K562 (cell line): Measurements from ENCODE around the gene GRHL3. TPM values are rescaled to one million over a fixed set of nuclear protein-coding genes. Genes with fewer than 3 reads are reported as not detected.

ENCODE experiments used
- ATAC-seq: fragments of 200-7000 bp; cut with Tn5 transposase; 3 replicates; pipeline ENCODE4 v1.9.1; 2020; ENCODE audit warnings: moderate library complexity
- BruUV-seq: library from RNA; stranded (reverse); fragments of 400-500 nt; replicated peaks from 2 replicates; lab custom pipeline; 2021; lab: Mats Ljungman, UMichigan
- CTCF ChIA-PET: fragments of 300-600 bp; formaldehyde crosslinking; extraction: SDS; loops from one replicate; lab custom pipeline; 2021; ENCODE audit warnings: low intra/inter-chr PET ratio; lab: Yijun Ruan, JAX
- POLR2A ChIA-PET: fragments of 300-600, 350-650 bp; sonication (Branson Sonifier 250); formaldehyde crosslinking; extraction: SDS; loops from one replicate; lab custom pipeline; 2021; ENCODE audit warnings: antibody characterized with exemption, inconsistent platforms; lab: Yijun Ruan, JAX
- DNase-seq, 4 experiments: peaks; one replicate each; pipeline versions ENCODE4 v3.0.0 to v3.0.0-alpha.2; 2011 to 2018; ENCODE audit warnings: low spot score in 3 of 4, mixed read lengths in 3 of 4; ENCODE audit errors: extremely low read depth in 1 of 4
- FAIRE-seq: peaks from 2 replicates; lab custom pipeline; 2011; peaks lifted over from hg19 to GRCh38; lab: Jason Lieb, UNC
- H2AFZ ChIP-seq: 2 replicates; pipeline ENCODE4 v1.6.0; 2011; ENCODE audit warnings: low read depth, low read length, control low read depth, inconsistent platforms
- H3K27ac ChIP-seq: fragments of 200-600 bp; 3 replicates; pipeline ENCODE4 v1.8.0; 2011; ENCODE audit warnings: low read depth, mild to moderate bottlenecking, control low read depth, inconsistent platforms, low read length, moderate library complexity, mixed read lengths; ENCODE audit errors: extremely low read depth
- H3K27me3 ChIP-seq, 2 experiments: fragments of 300-600 bp in 1 of 2; 2 replicates in 1 of 2; 3 replicates in 1 of 2; pipeline versions ENCODE4 v1.6.0 to v1.8.0; 2011; ENCODE audit warnings: inconsistent platforms in 2 of 2, low read length in 2 of 2, mild to moderate bottlenecking in 1 of 2, mixed read lengths in 1 of 2, moderate library complexity in 1 of 2; ENCODE audit not compliant: control insufficient read depth in 2 of 2, insufficient read depth in 2 of 2
- H3K36me3 ChIP-seq: fragments of 300-600 bp; 3 replicates; pipeline ENCODE4 v1.8.0; 2011; ENCODE audit warnings: mild to moderate bottlenecking, low read length, inconsistent platforms; ENCODE audit not compliant: control insufficient read depth, insufficient read depth
- H3K4me1 ChIP-seq, 2 experiments: fragments of 200-600 bp in 1 of 2; replicated peaks in 1 of 2; 2 replicates in 1 of 2; 3 replicates in 1 of 2; pipeline versions ENCODE4 v1.5.1 to v1.8.0; 2011; ENCODE audit warnings: inconsistent platforms in 2 of 2, low read length in 2 of 2, mild to moderate bottlenecking in 1 of 2, mixed read lengths in 1 of 2, moderate library complexity in 1 of 2; ENCODE audit not compliant: control insufficient read depth in 2 of 2, insufficient read depth in 2 of 2
- H3K4me2 ChIP-seq: 2 replicates; pipeline ENCODE4 v1.6.1; 2011; ENCODE audit warnings: low read length, control low read depth, inconsistent platforms, mixed read lengths; ENCODE audit not compliant: insufficient read depth
- H3K4me3 ChIP-seq: fragments of 200-600 bp; sonication (generic), shearing (Covaris generic); 2 replicates; pipeline ENCODE4 v1.5.1; 2016; ENCODE audit warnings: control low read depth, inconsistent platforms
- H3K79me2 ChIP-seq: fragments of 200-600 bp; 3 replicates; pipeline ENCODE4 v1.8.0; 2011; ENCODE audit warnings: low read length, inconsistent platforms; ENCODE audit not compliant: control insufficient read depth, insufficient read depth
- H3K9ac ChIP-seq, 2 experiments: 2 replicates each; pipeline versions ENCODE4 v1.6.0 to v1.6.1; 2011; ENCODE audit warnings: low read depth in 2 of 2, low read length in 2 of 2, control low read depth in 1 of 2, inconsistent platforms in 1 of 2, mild to moderate bottlenecking in 1 of 2, mixed read lengths in 1 of 2; ENCODE audit not compliant: insufficient read depth in 1 of 2
- H3K9me1 ChIP-seq: one replicate; pipeline ENCODE4 v1.6.0; 2011; ENCODE audit warnings: inconsistent platforms, mild to moderate bottlenecking, low read length, moderate library complexity; ENCODE audit not compliant: control insufficient read depth, insufficient read depth
- H3K9me3 ChIP-seq: replicated peaks from 2 replicates; pipeline ENCODE4 v1.5.1; 2011; ENCODE audit warnings: low read depth, low read length, inconsistent platforms; ENCODE audit not compliant: control insufficient read depth, insufficient read depth
- H4K20me1 ChIP-seq: replicated peaks from 2 replicates; pipeline ENCODE4 v1.6.1; 2011; ENCODE audit warnings: low read length, inconsistent platforms, mixed read lengths; ENCODE audit not compliant: control insufficient read depth, insufficient read depth
- BDP1 ChIP-seq: IDR thresholded peaks from 3 replicates; pipeline ENCODE4 v1.6.1; 2011; ENCODE audit not compliant: insufficient read length, insufficient read depth
- BMI1 ChIP-seq: fragments of 150-350 bp; IDR thresholded peaks from 2 replicates; pipeline ENCODE4 v1.6.1; 2014; ENCODE audit warnings: low read length
- BRD9 ChIP-seq: fragments of 450-650 bp; IDR thresholded peaks from 2 replicates; pipeline ENCODE4 v1.6.1; 2018; ENCODE audit warnings: low read depth; ENCODE audit not compliant: partially characterized antibody
- CREM ChIP-seq: IDR thresholded peaks from 2 replicates; pipeline ENCODE4 v1.6.1; 2014; ENCODE audit warnings: antibody characterized with exemption, low read depth
- HOXB6 ChIP-seq: fragments of 250-450 bp; sonication (Bioruptor Pico); IDR thresholded peaks from 2 replicates; pipeline ENCODE4 v1.5.1; 2022; ENCODE audit warnings: mild to moderate bottlenecking, borderline replicate concordance
- MTA3 ChIP-seq: fragments of 450-650 bp; formaldehyde crosslinking; IDR thresholded peaks from 2 replicates; pipeline ENCODE4 v1.6.1; 2017; ENCODE audit warnings: mild to moderate bottlenecking, borderline replicate concordance
- NRF1 ChIP-seq, 2 experiments: fragments of 450-650 bp; IDR thresholded peaks in 1 of 2; conservative IDR thresholded peaks in 1 of 2; 2 replicates each; pipeline ENCODE4 v1.6.1; 2014; ENCODE audit warnings: mild to moderate bottlenecking in 2 of 2
- PRDM10 ChIP-seq: fragments of 450-650 bp; IDR thresholded peaks from 2 replicates; pipeline ENCODE4 v1.6.1; 2018; ENCODE audit not compliant: partially characterized antibody
- TAL1 ChIP-seq: fragments of 450-650 bp; IDR thresholded peaks from 2 replicates; pipeline ENCODE4 v1.6.1; 2016; ENCODE audit warnings: mild to moderate bottlenecking
- TOE1 ChIP-seq, 2 experiments: fragments of 450-650 bp in 1 of 2; sonication (generic) in 1 of 2; formaldehyde crosslinking in 1 of 2; IDR thresholded peaks; 2 replicates each; pipeline versions ENCODE4 v1.7.1 to v1.8.0; 2016 to 2022; ENCODE audit warnings: borderline replicate concordance in 2 of 2, mild to moderate bottlenecking in 2 of 2, antibody characterized with exemption in 1 of 2, inconsistent platforms in 1 of 2, low read depth in 1 of 2, missing genetic modification reagents in 1 of 2, moderate library complexity in 1 of 2
- ZNF282 ChIP-seq: sonication (generic); formaldehyde crosslinking; IDR thresholded peaks from 2 replicates; pipeline ENCODE4 v1.8.1; 2023; ENCODE audit warnings: missing genetic modification reagents
- ZNF584 ChIP-seq: fragments of 200-800 bp; sonication (Bioruptor generic); IDR thresholded peaks from 2 replicates; pipeline ENCODE4 v1.6.1; 2016; ENCODE audit warnings: low read depth, mild to moderate bottlenecking, missing genetic modification characterization, missing compliant biosample characterization
- WGBS: fragments of 100-300 bp; shearing (Covaris generic); methylation state at CpG from one replicate; pipeline ENCODE4 v1.1.6; 2016; ENCODE audit warnings: low coverage, mixed read lengths; ENCODE audit not compliant: insufficient coverage; ENCODE audit errors: missing lambda C conversion rate; 5-methylcytosine and 5-hydroxymethylcytosine counted together
- in situ Hi-C: fragments of 300-500 bp; cut with MboI; formaldehyde crosslinking; loops from 4 replicates; pipeline ENCODE4 v1.15.0; 2018; ENCODE audit warnings: inconsistent platforms, mixed read lengths
- intact Hi-C: fragments of 100-400 bp; cut with micrococcal nuclease; formaldehyde crosslinking; loops from 2 replicates; pipeline ENCODE4 v1.14.2; 2022
- polyA plus RNA-seq, 8 experiments: library from polyadenylated mRNA; depleted of rRNA in 4 of 8; stranded (reverse) in 5 of 8; unstranded in 3 of 8; fragments of >200 nt; fragmentation: Nextera tagmentation in 2 of 8; fragmentation: Illumina TruSeq in 1 of 8; extraction: Ambion mirVana in 2 of 8; extraction: Trizol in 1 of 8; gene quantifications; 2 replicates each; pipeline versions ENCODE4 v1.2.1 to v1.2.3, GENCODE V29; 2011 to 2014; ENCODE audit warnings: inconsistent platforms in 1 of 8, missing spikeins in 1 of 8
- total RNA-seq, 7 experiments: library from RNA; depleted of rRNA in 6 of 7; stranded (reverse); fragments of >200 nt in 6 of 7; fragmentation: Illumina TruSeq in 2 of 7; extraction: Trizol in 2 of 7; gene quantifications; 2 replicates each; pipeline versions ENCODE4 v1.2.1 to v1.2.3, GENCODE V29; 2011 to 2021; ENCODE audit warnings: low replicate concordance in 1 of 7
- TF ChIP-seq, protein P1 (sequence below): fragments of 450-650 bp; IDR thresholded peaks from one replicate; pipeline ENCODE4 v1.6.1; 2018; ENCODE audit warnings: mild to moderate bottlenecking, moderate library complexity; ENCODE audit not compliant: partially characterized antibody
- TF ChIP-seq, protein P2 (sequence below), 3 experiments: fragments of 200-800 bp in 1 of 3; sonication (Bioruptor generic) in 1 of 3; sonication (generic) in 1 of 3; formaldehyde crosslinking in 1 of 3; IDR thresholded peaks; 2 replicates each; pipeline versions ENCODE4 v1.6.1 to v1.8.0; 2016 to 2022; ENCODE audit warnings: mild to moderate bottlenecking in 2 of 3, missing compliant biosample characterization in 2 of 3, missing genetic modification characterization in 2 of 3, missing genetic modification reagents in 1 of 3

The GRHL3 gene
- total and polyA plus RNA-seq, 9 of the 15 experiments (the other 6 are each of a cell fraction or from before 2014, with no cell fraction given) = 0.01 to 0.04 TPM; not detected in 7

DNA sequence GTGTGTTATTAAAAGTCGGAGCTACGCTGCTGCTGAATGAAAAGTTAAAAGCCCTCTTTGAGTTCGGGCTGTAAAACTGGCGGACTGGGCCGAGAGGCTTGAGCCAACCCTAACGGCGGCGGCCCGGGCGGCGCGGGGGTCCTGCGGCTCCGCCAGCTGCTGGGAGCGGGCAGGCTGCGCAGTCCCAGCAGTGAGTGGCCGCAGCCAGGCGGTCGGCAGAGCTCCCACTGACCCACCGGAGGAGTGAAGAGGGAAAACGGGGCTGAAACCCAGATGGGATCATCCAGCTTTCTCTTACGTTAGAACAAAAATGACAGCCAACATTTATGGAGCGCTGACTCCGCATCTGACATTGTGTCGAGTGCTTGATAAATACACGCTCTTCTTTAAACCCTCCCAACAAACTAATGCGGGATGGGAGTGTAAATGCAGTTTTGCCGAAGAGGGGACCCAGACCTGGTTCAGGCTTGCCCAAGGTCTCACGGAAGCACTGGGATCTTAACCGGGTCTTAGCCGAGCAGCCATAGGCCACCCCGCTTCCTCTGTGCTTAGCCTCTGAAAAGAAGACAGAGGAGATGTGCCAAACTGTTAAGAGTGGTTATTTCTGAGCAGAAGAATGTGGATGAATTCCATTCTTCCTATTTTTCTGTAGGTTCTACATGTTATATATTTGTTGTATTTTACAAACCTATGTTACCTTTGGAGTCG is 3.5 kb downstream of the GRHL3 start:
- peak overlapping the region in 1 of 2 experiments; percentile 85; a peak in 2 of 4 replicates for H3K9ac ChIP-seq
- in situ Hi-C loops = no loop called here
- TF ChIP-seq HOXB6 (no peak), TOE1 (IDR thresholded peaks at IDR 0.05; ENCODE audit: borderline replicate concordance) (no peak), TOE1 (CRISPR knock-in tag; IDR thresholded peaks at IDR 0.05; ENCODE audit: borderline replicate concordance, low read depth) (no peak), TAL1 (no peak), CREM (no peak), ZNF584 (CRISPR knock-in tag) (no peak), BDP1 (no peak), MTA3 (no peak), BRD9 (no peak), ZNF282 (0 out of 2 replicates have a peak, but pooled peaks have one; percentile 18), BMI1 (peak; percentile 20; the same call in 1 of the 2 replicates), NRF1 (conservative IDR thresholded peaks at IDR 0.05 in 1 of 2, IDR thresholded peaks at IDR 0.05 in 1 of 2) (peak in 1 of 2 experiments; percentile 31; a peak in 2 of 4 replicates), PRDM10 (peak; percentile 60)
- TF ChIP-seq, protein P1, sequence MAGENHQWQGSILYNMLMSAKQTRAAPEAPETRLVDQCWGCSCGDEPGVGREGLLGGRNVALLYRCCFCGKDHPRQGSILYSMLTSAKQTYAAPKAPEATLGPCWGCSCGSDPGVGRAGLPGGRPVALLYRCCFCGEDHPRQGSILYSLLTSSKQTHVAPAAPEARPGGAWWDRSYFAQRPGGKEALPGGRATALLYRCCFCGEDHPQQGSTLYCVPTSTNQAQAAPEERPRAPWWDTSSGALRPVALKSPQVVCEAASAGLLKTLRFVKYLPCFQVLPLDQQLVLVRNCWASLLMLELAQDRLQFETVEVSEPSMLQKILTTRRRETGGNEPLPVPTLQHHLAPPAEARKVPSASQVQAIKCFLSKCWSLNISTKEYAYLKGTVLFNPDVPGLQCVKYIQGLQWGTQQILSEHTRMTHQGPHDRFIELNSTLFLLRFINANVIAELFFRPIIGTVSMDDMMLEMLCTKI = no peak
- TF ChIP-seq, protein P2, sequence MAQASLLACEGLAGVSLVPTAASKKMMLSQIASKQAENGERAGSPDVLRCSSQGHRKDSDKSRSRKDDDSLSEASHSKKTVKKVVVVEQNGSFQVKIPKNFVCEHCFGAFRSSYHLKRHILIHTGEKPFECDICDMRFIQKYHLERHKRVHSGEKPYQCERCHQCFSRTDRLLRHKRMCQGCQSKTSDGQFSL (CRISPR knock-in tag; IDR thresholded peaks at IDR 0.05) = 0 out of 2 replicates have a peak, but pooled peaks have one; percentile 25
- TF ChIP-seq, protein P2 (tag; IDR thresholded peaks at IDR 0.05) = no peak

More for the DNA sequence above, 3.5 kb downstream of the GRHL3 start:
- FAIRE-seq (no peak), ATAC-seq (no peak), DNase-seq (peak in 1 of 4 experiments; percentile 45)
- intact Hi-C loops = no loop called here
- H3K79me2 ChIP-seq = no peaks in the 10 kb centered on the region
- no peaks in the 10 kb centered on the region for H3K9me1 ChIP-seq
- H3K9me3 ChIP-seq = no peaks in the 10 kb centered on the region
- H3K4me3 ChIP-seq = peak overlapping the region; percentile 40; the same call in 1 of the 2 replicates
- H3K27me3 ChIP-seq = peaks cover 75 to 78% of the 10 kb centered on the region in 2 experiments
- ChIA-PET CTCF (no interaction called here), POLR2A (interaction anchor here (0.9 to 1.9 kb wide), 4 partner anchors 8 to 27 kb away, joined by 3 to 6 read pairs (median 4); no protein-coding TSS in a partner anchor)
- H2AFZ ChIP-seq = peak overlapping the region; percentile 81; the same call in 1 of the 2 replicates
- BruUV-seq = no TSS peak
- H3K36me3 ChIP-seq = no peaks in the 10 kb centered on the region
- peak overlapping the region; percentile 73 for H3K4me2 ChIP-seq
- 12% methylated on average over 33 of the region's 33 CpGs for WGBS
- peaks cover 30% of the 10 kb centered on the region; the same call in 1 of the 2 replicates for H4K20me1 ChIP-seq
- H3K4me1 ChIP-seq = peaks cover 5 to 15% of the 10 kb centered on the region in 2 experiments; a peak in 3 of 5 replicates
- no peak overlapping the region for H3K27ac ChIP-seq
